Measurements from ENCODE around the gene RAVER2.
"Not testable (repeated sequence)": the region's sequence is repeated elsewhere in the genome, so short reads cannot be mapped to it uniquely, and the experiment has no call there.

The RAVER2 gene

DNA sequence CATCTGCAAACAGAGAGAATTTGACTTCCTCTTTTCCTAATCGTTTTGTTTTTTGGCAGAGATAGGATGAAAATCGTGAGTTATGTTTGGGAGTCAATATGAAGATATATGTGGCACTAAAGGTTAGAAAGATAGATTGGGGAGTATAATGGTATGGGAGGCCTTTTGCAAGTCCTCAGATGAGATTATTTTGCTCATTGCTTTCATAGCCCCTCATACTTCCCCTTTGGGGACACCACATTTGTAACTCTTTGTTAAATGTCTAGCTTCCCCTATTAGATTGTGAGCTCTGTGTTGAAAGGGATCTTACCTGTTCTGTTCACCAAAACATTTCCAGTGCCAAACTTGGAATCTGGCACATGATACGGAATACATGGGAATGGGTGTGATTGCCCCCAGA, 30.2 kb downstream of the RAVER2 start:
- DNase-seq (ENCODE audit: extremely low read depth, low read depth): no peak
- TF ChIP-seq, protein P1, sequence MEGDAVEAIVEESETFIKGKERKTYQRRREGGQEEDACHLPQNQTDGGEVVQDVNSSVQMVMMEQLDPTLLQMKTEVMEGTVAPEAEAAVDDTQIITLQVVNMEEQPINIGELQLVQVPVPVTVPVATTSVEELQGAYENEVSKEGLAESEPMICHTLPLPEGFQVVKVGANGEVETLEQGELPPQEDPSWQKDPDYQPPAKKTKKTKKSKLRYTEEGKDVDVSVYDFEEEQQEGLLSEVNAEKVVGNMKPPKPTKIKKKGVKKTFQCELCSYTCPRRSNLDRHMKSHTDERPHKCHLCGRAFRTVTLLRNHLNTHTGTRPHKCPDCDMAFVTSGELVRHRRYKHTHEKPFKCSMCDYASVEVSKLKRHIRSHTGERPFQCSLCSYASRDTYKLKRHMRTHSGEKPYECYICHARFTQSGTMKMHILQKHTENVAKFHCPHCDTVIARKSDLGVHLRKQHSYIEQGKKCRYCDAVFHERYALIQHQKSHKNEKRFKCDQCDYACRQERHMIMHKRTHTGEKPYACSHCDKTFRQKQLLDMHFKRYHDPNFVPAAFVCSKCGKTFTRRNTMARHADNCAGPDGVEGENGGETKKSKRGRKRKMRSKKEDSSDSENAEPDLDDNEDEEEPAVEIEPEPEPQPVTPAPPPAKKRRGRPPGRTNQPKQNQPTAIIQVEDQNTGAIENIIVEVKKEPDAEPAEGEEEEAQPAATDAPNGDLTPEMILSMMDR (IDR thresholded peaks at IDR 0.05; ENCODE audit: low read depth, low read length): no peak

DNA sequence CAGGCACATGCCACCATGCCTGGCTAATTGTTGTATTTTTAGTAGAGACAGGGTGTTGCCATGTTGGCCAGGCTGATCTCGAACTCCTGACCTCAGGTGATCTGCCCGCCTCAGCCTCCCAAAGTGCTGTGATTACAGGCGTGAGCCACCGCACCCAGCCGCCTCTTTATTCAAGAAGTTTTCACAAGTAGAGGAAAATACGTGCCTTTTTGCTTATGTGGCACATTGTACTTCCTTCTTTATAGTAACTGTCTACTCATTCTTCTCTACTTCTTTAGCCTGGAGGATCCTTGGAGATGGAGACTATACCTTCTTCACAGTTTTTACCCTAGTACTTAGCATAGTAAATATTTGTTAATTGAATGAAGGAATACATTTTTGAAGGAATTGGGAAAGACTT, 37.2 kb downstream of the RAVER2 start:
- not testable (repeated sequence) for DNase-seq (ENCODE audit: extremely low read depth, low read depth)

DNA sequence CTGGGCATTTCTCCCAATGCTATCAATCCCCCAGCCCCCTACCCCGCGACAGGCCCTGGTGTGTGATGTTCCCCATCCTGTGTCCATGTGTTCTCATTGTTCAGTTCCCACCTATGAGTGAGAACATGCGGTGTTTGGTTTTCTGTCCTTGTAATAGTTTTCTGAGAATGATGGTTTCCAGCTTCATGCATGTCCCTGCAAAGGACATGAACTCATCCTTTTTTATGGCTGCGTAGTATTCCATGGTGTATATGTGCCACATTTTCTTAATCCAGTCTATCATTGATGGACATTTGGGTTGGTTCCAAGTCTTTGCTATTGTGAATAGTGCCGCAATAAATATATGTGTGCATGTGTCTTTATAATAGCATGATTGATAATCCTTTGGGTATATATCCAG, 38.0 kb downstream of the RAVER2 start:
- DNase-seq (ENCODE audit: extremely low read depth, low read depth): not testable (repeated sequence)

DNA sequence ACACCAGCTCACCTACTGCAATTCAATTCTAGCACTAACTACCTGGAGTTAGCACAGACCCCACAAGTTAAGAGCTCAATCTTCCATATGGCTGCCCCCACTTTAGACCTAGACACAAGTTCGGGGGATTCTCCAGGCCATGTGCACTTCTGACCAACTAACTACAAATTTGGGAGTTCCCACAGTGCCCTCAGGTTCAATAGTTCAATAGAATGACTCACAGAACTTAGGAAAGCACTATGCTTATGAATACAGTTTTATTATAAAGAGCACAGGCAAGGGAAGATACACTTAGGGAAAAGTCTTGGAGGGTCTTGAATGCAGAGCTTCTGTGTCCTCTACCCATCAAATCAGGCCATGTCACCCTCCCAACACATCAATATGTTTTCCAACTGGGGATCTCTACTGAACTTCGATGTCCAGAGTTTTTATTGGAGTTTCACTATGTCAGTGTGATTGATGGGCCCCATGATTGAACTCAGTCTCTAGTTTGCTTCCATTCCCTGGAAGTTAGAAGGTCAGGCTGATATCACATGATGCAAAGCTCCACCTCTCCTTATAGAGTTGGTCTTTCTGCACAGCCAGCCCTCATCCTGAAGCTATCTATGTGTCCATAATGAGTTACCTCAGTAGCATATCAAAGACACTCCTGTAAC, 46.1 kb downstream of the RAVER2 start:
- no peak for DNase-seq (ENCODE audit: extremely low read depth, low read depth)
- TF ChIP-seq, protein P1 (IDR thresholded peaks at IDR 0.05; ENCODE audit: low read depth, low read length): no peak

DNA sequence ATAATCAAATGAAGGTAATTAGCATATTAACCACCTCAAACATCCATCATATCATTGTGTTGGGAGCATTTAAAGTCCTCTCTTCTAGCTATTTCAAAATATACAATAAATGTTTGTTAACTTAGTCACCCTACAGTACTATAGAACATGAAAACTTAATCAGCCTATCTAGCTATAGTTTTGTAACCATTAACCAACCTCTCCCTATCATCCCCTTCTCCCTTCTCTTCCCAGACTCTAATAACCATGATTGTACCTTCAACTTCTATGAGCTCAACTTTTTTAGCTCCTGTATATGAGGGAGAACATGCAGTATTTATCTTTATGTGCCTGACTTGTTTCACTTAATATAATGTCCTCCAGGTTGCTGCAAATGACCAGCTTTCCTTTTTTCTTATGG, 54.0 kb downstream of the RAVER2 start:
- no peak for DNase-seq (ENCODE audit: extremely low read depth, low read depth)
- TF ChIP-seq, protein P1 (IDR thresholded peaks at IDR 0.05; ENCODE audit: low read depth, low read length): no peak

DNA sequence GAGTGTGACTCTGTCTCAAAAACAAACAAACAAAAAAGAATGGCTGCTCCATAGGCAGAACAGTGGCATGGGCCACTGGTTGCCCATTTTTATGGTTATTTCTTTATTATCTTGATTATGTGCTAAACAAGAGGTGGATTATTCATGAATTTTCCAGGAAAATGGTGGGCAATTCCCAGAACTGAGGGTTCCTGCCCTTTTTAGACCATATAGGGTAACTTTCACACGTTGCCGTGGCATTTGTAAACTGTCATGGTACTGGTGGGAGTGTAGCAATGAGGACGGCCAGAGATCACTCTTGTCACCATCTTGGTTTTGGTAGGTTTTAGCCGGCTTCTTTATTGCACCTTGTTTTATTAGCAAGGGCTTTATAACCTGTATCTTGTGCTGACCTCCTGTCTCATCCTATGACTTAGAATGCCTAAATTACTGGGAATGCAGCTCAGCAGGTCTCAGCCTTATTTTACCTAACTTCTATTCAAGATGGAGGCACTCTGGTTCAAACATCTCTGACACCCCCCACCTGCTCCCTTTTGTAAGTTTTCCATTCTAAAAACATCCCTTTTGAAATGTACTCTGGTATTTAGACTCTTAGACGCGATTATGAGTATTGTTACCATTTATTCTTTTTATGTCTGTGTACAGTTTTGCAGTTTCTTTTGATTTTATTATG, 57.1 kb downstream of the RAVER2 start:
- TF ChIP-seq, protein P1 (IDR thresholded peaks at IDR 0.05; ENCODE audit: low read depth, low read length): no peak
- no peak for DNase-seq (ENCODE audit: extremely low read depth, low read depth)

DNA sequence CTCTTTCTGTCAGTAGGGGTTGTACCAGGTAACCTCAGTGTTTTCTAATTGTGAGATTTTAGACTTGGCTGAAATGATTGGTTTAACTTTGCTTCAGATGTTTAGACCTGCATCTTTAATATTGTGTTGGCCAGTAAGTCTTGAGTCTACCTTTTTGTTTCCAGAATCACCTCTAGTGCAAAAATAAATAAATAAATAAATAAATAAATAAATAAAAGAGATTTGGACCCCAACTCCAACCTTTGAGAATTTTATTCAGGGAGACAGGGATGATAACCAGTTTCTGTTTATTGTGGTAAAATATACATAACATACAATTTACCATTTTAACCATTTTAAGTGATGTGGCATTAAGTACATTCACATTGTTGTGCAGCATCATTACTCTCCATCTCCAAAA, 64.4 kb downstream of the RAVER2 start:
- TF ChIP-seq, protein P1 (IDR thresholded peaks at IDR 0.05; ENCODE audit: low read depth, low read length): no peak
- DNase-seq (ENCODE audit: extremely low read depth, low read depth): no peak

DNA sequence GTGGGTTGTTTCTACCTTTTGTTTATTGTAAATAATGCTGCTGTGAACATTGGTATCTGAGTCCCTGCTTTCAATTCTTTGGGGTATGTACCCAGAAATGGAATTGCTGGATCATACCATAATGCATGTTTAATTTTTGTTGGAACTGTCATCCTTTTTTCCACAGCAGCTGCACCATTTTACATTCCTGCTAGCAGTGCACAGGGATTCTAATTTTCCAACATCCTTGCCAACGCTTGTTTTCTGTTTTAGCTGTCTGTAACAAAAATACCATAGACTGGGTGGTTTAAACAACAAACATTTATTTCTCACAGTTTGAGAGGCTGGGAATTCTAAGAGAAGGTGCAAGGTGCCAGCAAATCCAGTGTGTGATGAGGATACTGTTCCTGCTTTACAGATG, 65.1 kb downstream of the RAVER2 start:
- TF ChIP-seq, protein P1 (IDR thresholded peaks at IDR 0.05; ENCODE audit: low read depth, low read length): no peak
- DNase-seq (ENCODE audit: extremely low read depth, low read depth): no peak

Measured in AG09319 (cell line).